Measurements from ENCODE around the gene COL12A1. TPM values are rescaled to one million over a fixed set of nuclear protein-coding genes. Genes with fewer than 3 reads are reported as not detected.

Gene COL12A1
- total and polyA plus RNA-seq, 2 of the 13 experiments (the other 11 are each of a cell fraction or from before 2014, with no cell fraction given) = 0.02 TPM; not detected in 1

DNA sequence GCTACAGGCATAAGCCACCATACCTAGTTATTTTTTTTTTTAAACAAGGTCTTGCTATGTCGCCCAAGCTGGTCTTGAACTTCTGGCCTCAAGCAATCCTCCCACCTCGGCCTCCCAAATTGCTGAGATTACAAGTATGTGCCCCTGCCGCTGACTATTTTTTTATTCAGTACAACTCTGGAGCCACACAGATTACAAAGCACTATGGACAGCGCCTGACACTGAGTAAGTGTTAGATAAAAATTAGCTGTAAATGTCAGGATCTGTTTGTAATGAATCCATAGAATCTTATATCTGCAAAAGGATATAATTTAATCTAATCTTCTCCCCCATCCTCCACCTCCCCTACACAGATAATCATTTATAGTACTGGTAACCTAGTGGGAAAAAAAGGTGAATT lies 15.3 kb upstream of the COL12A1 start:
- no peak overlapping the region for H3K4me3 ChIP-seq (replicated peaks in 1 of 3; ENCODE audit: insufficient read depth in 1 of 3, low read depth in 2 of 3, low read length in 3 of 3)
- no TSS peak for BruUV-seq (replicated peaks)
- no peak for ATAC-seq
- ChIA-PET POLR2A (no interaction called here), CTCF (ENCODE audit: low intra/inter-chr PET ratio, low total read pairs) (no interaction called here)
- 47% methylated on average over 4 of the region's 4 CpGs for WGBS (ENCODE audit: low lambda C conversion rate)
- no peak overlapping the region for H3K27ac ChIP-seq (ENCODE audit: extremely low read length, insufficient read depth, low read length)
- H3K27me3 ChIP-seq (ENCODE audit: control insufficient read depth in 1 of 2, insufficient read depth in 2 of 2, low read length in 2 of 2) = no peaks in the 10 kb centered on the region; a peak in 1 of 5 replicates
- H3K4me2 ChIP-seq (ENCODE audit: low read depth, low read length) = no peak overlapping the region
- no peak for FAIRE-seq
- no peaks in the 10 kb centered on the region for H3K9me3 ChIP-seq (ENCODE audit: low read length)
- H3K79me2 ChIP-seq (ENCODE audit: insufficient read depth, low read length) = no peaks in the 10 kb centered on the region
- H2AFZ ChIP-seq (ENCODE audit: low read length) = no peak overlapping the region
- intact Hi-C loops (cut with micrococcal nuclease; ENCODE audit: unreplicated experiment) (no loop called here), in situ Hi-C loops (cut with HindIII; ENCODE audit: extremely low pct_ligation_motif_present, low pct_unique_long_range_greater_than_20kb) (loop anchor here (25.0 kb wide), 4 partner anchors 634 to 1484 kb away; no protein-coding TSS in a partner anchor)
- H3K36me3 ChIP-seq (replicated peaks in 1 of 2; ENCODE audit: control insufficient read depth in 1 of 2, insufficient read depth in 2 of 2, low read length in 2 of 2) = no peaks in the 10 kb centered on the region
- no peaks in the 10 kb centered on the region for H4K20me1 ChIP-seq (ENCODE audit: insufficient read depth, low read length)
- TF ChIP-seq XRCC5 (optimal IDR thresholded peaks at IDR 0.05; ENCODE audit: low read length) (no peak), AKAP8 (CRISPR knock-in tag; IDR thresholded peaks at IDR 0.05) (no peak), ZSCAN30 (CRISPR knock-in tag; IDR thresholded peaks at IDR 0.05) (no peak), TSC22D2 (CRISPR knock-in tag; IDR thresholded peaks at IDR 0.05; ENCODE audit: borderline replicate concordance) (no peak), POLR2AphosphoS5 (IDR thresholded peaks at IDR 0.05; ENCODE audit: low read depth, low read length) (no peak), ZKSCAN1 (IDR thresholded peaks at IDR 0.05; ENCODE audit: low read length) (no peak), ZIK1 (CRISPR knock-in tag; IDR thresholded peaks at IDR 0.05; ENCODE audit: borderline replicate concordance, low read depth) (no peak), MED13 (CRISPR knock-in tag; IDR thresholded peaks at IDR 0.05) (no peak)
- TF ChIP-seq, protein P1, sequence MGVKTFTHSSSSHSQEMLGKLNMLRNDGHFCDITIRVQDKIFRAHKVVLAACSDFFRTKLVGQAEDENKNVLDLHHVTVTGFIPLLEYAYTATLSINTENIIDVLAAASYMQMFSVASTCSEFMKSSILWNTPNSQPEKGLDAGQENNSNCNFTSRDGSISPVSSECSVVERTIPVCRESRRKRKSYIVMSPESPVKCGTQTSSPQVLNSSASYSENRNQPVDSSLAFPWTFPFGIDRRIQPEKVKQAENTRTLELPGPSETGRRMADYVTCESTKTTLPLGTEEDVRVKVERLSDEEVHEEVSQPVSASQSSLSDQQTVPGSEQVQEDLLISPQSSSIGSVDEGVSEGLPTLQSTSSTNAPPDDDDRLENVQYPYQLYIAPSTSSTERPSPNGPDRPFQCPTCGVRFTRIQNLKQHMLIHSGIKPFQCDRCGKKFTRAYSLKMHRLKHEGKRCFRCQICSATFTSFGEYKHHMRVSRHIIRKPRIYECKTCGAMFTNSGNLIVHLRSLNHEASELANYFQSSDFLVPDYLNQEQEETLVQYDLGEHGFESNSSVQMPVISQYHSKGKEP (CRISPR knock-in tag; IDR thresholded peaks at IDR 0.05) = no peak
- TF ChIP-seq, protein P2, sequence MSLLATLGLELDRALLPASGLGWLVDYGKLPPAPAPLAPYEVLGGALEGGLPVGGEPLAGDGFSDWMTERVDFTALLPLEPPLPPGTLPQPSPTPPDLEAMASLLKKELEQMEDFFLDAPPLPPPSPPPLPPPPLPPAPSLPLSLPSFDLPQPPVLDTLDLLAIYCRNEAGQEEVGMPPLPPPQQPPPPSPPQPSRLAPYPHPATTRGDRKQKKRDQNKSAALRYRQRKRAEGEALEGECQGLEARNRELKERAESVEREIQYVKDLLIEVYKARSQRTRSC (CRISPR knock-in tag; IDR thresholded peaks at IDR 0.05; ENCODE audit: low read depth) = no peak
- peaks cover 19% of the 10 kb centered on the region for H3K4me1 ChIP-seq (ENCODE audit: insufficient read depth, low read length)
- no peak overlapping the region for H3K9ac ChIP-seq (ENCODE audit: insufficient read depth, low read depth, low read length)
- no peak for DNase-seq (ENCODE audit: low spot score)
